ENCODE results near the gene SEMA6B.

Gene SEMA6B

DNA sequence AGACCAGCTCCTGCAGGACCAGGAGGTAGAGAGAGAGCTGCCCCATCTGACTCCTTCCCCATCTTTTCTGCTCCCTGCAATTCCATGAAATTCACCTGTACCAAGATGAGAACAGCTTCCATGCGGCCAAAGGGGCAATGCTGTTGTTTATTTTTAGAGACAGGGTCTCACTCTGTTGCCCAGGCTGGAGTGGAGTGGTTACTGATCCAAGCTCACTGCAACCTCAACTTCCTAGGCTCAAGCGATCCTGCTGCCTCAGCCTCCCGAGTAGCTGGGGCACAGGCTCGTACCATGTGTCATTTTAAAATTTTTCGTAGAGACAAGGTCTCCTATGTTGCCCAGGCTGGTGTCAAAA lies 37.6 kb downstream of the SEMA6B start:
- no peak overlapping the region for H3K4me3 ChIP-seq (ENCODE audit: low read length)
- peaks cover 14% of the 10 kb centered on the region for H3K4me1 ChIP-seq (ENCODE audit: control insufficient read depth, insufficient read depth, low read length)
- H3K27me3 ChIP-seq (ENCODE audit: control insufficient read depth, insufficient read depth, low read length): no peaks in the 10 kb centered on the region
- H3K36me3 ChIP-seq (ENCODE audit: control insufficient read depth, insufficient read depth, low read length): no peaks in the 10 kb centered on the region
- H3K9ac ChIP-seq (ENCODE audit: low read length): no peak overlapping the region
- H3K27ac ChIP-seq (ENCODE audit: low read depth, low read length): no peak overlapping the region

DNA sequence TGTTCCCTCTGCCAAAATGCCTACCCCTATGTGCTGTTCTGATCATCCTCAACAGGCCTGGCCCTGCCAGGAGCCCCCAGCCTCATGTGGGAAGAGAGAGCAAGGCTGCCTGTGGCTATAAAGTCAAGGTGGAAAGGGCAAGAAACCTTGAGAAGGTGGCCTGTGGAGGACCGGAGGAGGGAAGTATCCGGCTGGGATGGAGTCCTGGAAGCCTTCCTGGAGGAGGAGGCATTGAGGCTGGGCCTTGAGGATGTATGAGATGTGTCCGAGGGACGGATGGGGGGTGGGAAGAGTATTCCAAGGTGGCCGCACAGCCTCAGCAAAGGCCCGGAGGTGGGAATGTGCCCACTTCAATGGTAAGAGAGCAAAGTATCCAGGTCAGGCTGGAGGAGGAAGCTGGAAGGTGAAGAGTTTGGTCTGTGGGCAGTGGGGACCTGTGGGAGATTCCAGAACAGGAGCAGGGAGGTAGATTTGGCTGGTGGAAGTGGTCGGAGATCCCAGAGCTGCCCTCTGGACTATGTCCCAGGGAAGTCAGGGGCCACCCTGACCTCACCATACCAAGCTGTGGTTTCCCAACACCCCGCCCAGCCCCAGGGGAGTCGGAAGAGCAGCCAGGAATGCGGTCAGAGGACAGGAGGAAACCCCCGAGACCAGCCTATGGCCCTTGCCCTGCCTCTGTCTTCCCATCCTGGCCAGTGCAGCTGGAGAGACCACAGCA lies 38.2 kb downstream of the SEMA6B start:
- no peaks in the 10 kb centered on the region for H3K36me3 ChIP-seq (ENCODE audit: control insufficient read depth, insufficient read depth, low read length)
- no peak overlapping the region for H3K9ac ChIP-seq (ENCODE audit: low read length)
- H3K27ac ChIP-seq (ENCODE audit: low read depth, low read length): peak overlapping the region; percentile 17
- H3K4me1 ChIP-seq (ENCODE audit: control insufficient read depth, insufficient read depth, low read length): peaks cover 17% of the 10 kb centered on the region
- no peak overlapping the region for H3K4me3 ChIP-seq (ENCODE audit: low read length)
- H3K27me3 ChIP-seq (ENCODE audit: control insufficient read depth, insufficient read depth, low read length): no peaks in the 10 kb centered on the region

DNA sequence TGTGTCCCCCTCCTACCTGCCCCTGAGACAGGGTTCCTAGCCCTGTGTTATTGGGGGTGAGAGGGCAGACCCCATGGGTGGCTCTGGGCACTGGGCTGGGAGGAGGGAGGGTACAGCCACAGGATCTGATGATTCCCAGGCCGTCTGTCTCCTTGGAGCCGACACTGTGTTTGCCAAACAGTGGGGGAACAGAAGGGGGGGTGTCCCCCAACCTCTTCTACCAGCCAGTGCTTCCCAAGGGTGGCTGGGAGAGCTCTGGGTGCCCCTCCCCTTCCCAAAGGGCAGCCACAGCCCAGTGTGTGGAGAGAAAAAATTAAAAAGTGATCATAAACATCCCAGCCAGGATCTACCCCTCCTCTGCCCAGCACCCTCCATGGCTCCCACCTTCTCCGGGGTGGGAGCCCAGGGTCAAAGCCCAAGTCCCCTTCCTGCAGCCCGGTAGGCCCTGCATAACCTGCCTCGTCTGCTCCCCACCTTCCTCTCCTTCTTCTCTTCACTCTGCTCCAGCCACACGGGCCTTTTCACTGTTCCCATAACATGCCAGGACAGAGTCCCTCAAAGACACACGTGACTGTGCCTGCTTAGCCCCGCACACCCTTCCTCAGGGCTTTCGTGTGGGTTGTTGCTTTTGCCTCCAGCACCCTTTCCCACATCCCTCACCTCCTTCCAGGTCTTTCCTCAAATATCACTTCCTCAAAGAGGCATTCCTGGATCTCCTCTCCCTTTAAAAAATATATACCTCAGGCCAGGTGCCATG lies 39.8 kb downstream of the SEMA6B start:
- H3K27ac ChIP-seq (ENCODE audit: low read depth, low read length): peak overlapping the region; percentile 99
- H3K4me3 ChIP-seq (ENCODE audit: low read length): no peak overlapping the region
- no peak overlapping the region for H3K9ac ChIP-seq (ENCODE audit: low read length)
- H3K4me1 ChIP-seq (ENCODE audit: control insufficient read depth, insufficient read depth, low read length): peaks cover 17% of the 10 kb centered on the region
- no peaks in the 10 kb centered on the region for H3K36me3 ChIP-seq (ENCODE audit: control insufficient read depth, insufficient read depth, low read length)
- H3K27me3 ChIP-seq (ENCODE audit: control insufficient read depth, insufficient read depth, low read length): no peaks in the 10 kb centered on the region

DNA sequence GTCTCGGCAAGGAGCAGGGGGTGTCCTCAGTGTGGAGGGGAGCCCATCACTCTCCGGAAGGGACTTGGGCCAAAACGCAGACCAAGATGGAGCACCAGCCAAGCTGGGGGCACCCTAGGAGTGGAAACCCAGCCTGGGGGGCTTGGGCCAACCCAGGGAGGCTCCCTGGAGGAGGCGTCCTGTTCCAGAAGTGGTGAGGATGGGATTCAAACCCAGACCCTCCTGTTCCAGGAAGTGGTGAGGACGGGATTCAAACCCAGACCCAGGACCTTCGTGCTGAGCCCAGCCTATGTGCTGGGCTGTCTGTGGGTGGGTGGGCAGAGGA lies 40.4 kb downstream of the SEMA6B start:
- no peaks in the 10 kb centered on the region for H3K27me3 ChIP-seq (ENCODE audit: control insufficient read depth, insufficient read depth, low read length)
- peaks cover 17% of the 10 kb centered on the region for H3K4me1 ChIP-seq (ENCODE audit: control insufficient read depth, insufficient read depth, low read length)
- peak overlapping the region; percentile 99 for H3K27ac ChIP-seq (ENCODE audit: low read depth, low read length)
- no peaks in the 10 kb centered on the region for H3K36me3 ChIP-seq (ENCODE audit: control insufficient read depth, insufficient read depth, low read length)
- peak overlapping the region; percentile 58 for H3K4me3 ChIP-seq (ENCODE audit: low read length)
- H3K9ac ChIP-seq (ENCODE audit: low read length): peak overlapping the region; percentile 36

DNA sequence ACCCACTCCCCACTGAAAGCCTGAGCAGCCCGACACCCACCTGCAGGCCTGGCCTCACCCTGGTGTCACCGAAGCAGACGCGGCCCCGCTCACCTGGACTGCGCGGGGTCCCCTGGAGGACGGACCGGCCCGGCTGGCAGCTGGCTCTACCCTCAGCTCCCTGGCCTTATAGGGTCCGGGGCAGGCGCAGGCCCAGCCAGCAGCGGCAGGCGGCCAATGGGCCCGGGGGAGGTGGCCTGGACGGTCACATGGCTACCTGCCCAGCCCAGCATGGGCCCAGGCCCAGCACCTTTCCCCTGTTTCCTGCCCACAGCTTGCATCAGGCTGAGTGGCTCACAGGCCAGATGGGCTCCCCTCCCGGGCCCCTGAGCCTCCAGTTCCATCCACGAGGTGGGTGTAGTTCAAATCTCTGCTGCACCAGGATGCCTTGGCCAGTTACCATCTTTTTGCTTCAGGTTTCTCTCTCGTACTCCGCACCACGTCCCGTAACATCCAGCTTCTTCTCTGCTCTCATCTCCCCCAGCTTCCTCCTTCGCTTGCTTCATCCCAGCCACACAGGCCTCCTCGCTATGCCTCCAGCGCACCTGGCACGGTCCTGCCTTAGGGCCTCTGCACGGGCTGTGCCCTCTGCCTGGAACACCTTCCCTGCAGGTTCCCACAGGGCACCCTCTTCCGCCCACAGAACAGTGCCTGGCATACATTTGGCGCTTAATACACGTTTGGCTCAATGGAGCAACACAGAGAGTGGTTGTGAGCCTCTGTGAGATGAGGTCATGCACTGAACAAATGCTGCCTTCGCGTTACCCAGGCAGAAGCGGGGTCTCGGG lies 40.9 kb downstream of the SEMA6B start, which contains the start of gene PLIN4:
PLIN4 (minus strand) TSS at position 142 of the 827 bp plus-strand sequence. CDS start 214 bp downstream, outside the sequence.
- Histone ChIP-seq H3K27ac (ENCODE audit: low read depth, low read length) (peak within 1 kb of the TSS; percentile 99), H3K4me3 (ENCODE audit: low read length) (peak within 1 kb of the TSS; percentile 75), H3K36me3 (ENCODE audit: control insufficient read depth, insufficient read depth, low read length) (no peaks in the 10 kb centered on the region), H3K27me3 (ENCODE audit: control insufficient read depth, insufficient read depth, low read length) (no peaks in the 10 kb centered on the region), H3K9ac (ENCODE audit: low read length) (peak within 1 kb of the TSS; percentile 92), H3K4me1 (ENCODE audit: control insufficient read depth, insufficient read depth, low read length) (peaks cover 17% of the 10 kb centered on the region)

DNA sequence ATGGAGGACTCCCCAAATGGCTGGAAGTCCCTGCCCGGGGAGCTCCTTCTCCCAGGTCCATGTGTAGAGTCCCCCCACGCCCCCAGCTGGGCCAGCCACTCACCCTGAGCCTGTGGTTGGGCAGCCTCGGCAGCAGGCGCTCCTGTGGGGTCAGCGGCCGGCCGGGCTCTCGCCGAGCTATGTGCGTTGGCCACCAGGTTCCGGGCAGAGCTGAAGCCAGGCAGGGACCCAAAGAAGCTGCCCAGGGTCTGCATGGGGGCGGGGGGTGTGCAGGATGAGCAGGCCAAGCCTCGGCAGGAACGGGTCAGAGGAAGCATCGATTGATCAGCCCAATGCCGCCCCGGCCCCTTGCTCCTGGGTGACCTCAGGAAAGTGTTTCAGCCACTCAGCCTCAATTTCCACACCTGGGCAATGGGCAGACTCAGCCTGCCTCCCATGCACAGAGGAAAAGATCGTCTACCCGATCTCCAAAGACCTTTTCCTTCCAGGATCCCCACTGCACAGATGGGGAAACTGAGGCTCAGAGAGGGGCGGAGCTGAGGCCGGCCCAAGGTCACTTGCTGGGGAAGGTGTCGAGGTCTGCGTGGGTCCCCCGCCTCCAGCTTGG lies 41.9 kb downstream of the SEMA6B start:
- peak overlapping the region; percentile 99 for H3K27ac ChIP-seq (ENCODE audit: low read depth, low read length)
- peak overlapping the region; percentile 92 for H3K9ac ChIP-seq (ENCODE audit: low read length)
- peaks cover 17% of the 10 kb centered on the region for H3K4me1 ChIP-seq (ENCODE audit: control insufficient read depth, insufficient read depth, low read length)
- H3K4me3 ChIP-seq (ENCODE audit: low read length): peak overlapping the region; percentile 75
- H3K36me3 ChIP-seq (ENCODE audit: control insufficient read depth, insufficient read depth, low read length): peaks cover 5% of the 10 kb centered on the region
- H3K27me3 ChIP-seq (ENCODE audit: control insufficient read depth, insufficient read depth, low read length): no peaks in the 10 kb centered on the region

DNA sequence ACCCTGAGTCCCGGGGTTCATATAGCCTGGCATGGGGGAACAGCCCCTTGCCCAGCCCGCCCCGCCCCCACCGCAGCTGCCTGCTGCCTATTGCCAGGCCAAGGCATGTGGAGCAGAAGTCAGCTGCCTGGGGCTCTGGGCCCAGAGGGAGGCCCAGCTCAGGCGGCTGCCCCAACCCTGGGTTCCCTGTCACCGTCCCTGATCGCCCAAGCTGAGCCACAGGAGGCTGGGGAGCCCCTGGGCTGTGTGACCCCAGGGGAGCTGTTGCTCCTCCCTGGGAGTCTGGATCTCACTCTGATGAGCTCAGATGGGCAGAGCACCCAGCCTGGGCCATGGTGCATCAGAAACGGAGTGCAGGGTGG lies 42.6 kb downstream of the SEMA6B start:
- H3K9ac ChIP-seq (ENCODE audit: low read length): peak overlapping the region; percentile 21
- no peaks in the 10 kb centered on the region for H3K27me3 ChIP-seq (ENCODE audit: control insufficient read depth, insufficient read depth, low read length)
- peaks cover 18% of the 10 kb centered on the region for H3K4me1 ChIP-seq (ENCODE audit: control insufficient read depth, insufficient read depth, low read length)
- H3K27ac ChIP-seq (ENCODE audit: low read depth, low read length): peak overlapping the region; percentile 99
- H3K36me3 ChIP-seq (ENCODE audit: control insufficient read depth, insufficient read depth, low read length): peaks cover 5% of the 10 kb centered on the region
- H3K4me3 ChIP-seq (ENCODE audit: low read length): peak overlapping the region; percentile 75

DNA sequence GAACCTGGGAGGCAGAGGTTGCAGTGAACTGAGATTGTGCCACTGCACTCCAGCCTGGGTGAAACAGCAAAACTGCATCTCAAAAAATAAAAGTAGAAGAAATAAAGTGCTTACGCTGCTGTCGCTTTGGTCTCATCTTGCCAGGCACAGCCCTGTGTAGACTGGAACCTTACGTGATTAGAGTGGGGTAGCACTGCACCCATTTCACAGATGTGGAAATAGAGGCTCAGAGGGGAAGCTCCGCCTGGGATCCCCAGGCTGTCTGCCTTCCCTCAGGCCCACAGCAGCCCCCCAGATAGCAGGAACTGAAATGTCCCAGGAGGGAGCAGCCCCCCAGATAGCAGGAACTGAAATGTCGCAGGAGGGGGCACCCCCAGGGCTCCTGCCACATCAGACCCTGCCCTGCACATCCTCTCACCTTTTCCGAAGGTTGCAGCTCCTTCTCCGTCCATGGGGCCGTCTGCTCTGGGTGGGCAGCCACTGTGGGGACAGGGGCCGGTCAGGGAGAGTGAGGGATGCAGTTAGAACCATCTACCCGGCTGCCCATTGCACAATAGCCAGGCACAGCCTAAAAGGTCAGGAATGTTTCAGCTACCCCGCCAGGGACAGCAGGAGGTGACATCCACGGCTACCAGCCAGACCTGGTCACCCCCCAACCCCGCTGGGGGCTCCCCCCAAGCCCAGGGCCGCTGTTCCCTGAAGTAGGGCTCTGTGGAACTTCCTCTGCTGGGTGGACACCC lies 43.1 kb downstream of the SEMA6B start:
- H3K27me3 ChIP-seq (ENCODE audit: control insufficient read depth, insufficient read depth, low read length): no peaks in the 10 kb centered on the region
- no peak overlapping the region for H3K4me3 ChIP-seq (ENCODE audit: low read length)
- H3K27ac ChIP-seq (ENCODE audit: low read depth, low read length): peak overlapping the region; percentile 99
- peaks cover 21% of the 10 kb centered on the region for H3K4me1 ChIP-seq (ENCODE audit: control insufficient read depth, insufficient read depth, low read length)
- H3K36me3 ChIP-seq (ENCODE audit: control insufficient read depth, insufficient read depth, low read length): peaks cover 5% of the 10 kb centered on the region
- H3K9ac ChIP-seq (ENCODE audit: low read length): no peak overlapping the region

DNA sequence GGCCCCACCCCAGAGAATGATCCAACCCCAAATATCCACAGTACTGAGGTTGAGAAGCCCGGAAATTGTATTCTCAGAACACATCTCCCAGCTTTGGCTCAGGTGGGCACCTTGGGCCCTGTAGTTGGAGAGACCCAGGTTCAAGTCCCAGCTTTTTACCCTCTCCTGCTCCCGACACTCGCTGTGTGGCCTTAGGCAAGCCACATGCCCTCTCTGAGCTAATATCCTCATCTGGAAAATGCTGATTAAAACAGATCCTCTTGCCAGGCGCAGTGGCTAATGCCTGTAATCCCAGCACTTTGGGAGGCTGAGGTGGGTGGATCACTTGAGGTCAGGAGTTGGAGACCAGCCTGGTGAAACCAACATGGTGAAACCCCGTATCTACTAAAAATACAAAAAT lies 43.8 kb downstream of the SEMA6B start:
- no peak overlapping the region for H3K4me3 ChIP-seq (ENCODE audit: low read length)
- H3K4me1 ChIP-seq (ENCODE audit: control insufficient read depth, insufficient read depth, low read length): peaks cover 24% of the 10 kb centered on the region
- peaks cover 5% of the 10 kb centered on the region for H3K36me3 ChIP-seq (ENCODE audit: control insufficient read depth, insufficient read depth, low read length)
- H3K27me3 ChIP-seq (ENCODE audit: control insufficient read depth, insufficient read depth, low read length): no peaks in the 10 kb centered on the region
- H3K27ac ChIP-seq (ENCODE audit: low read depth, low read length): no peak overlapping the region
- no peak overlapping the region for H3K9ac ChIP-seq (ENCODE audit: low read length)

DNA sequence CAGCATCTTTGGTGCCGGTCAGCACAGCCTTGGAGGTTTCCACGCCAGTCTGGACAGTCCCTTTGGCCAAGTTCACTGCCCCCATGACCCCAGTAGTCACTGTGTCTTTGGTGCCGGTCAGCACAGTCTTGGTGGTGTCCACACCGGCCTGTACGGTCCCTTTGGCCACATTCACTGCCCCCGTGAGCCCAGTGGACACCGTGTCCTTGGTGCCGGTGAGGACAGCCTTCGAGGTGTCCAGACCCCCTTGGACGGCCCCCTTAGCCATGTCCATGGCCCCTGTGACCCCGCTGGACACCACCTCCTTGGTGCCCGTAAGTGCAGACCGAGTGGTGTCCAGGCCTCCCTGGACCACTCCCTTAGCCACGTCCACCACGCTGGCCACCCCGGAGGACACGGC lies 46.2 kb downstream of the SEMA6B start:
- H3K36me3 ChIP-seq (ENCODE audit: control insufficient read depth, insufficient read depth, low read length): peaks cover 5% of the 10 kb centered on the region
- H3K9ac ChIP-seq (ENCODE audit: low read length): no peak overlapping the region
- no peaks in the 10 kb centered on the region for H3K27me3 ChIP-seq (ENCODE audit: control insufficient read depth, insufficient read depth, low read length)
- H3K4me1 ChIP-seq (ENCODE audit: control insufficient read depth, insufficient read depth, low read length): peaks cover 10% of the 10 kb centered on the region
- H3K4me3 ChIP-seq (ENCODE audit: low read length): no peak overlapping the region
- H3K27ac ChIP-seq (ENCODE audit: low read depth, low read length): no peak overlapping the region

DNA sequence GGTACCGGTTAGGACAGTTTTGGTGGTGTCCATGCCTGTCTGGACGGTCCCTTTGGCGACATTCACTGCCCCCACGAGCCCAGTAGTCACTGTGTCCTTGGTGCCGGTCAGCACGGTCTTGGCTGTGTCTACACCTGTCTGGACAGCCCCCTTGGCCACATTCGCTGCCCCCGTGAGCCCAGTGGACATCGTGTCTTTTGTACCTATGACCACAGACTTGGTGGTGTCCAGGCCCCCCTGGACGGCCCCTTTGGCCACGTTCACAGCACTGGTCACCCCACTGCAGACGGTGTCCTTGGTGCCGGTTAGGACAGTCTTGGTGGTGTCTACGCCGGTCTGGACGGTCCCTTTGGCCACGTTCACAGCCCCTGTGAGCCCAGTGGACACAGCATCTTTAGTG lies 47.4 kb downstream of the SEMA6B start:
- Histone ChIP-seq H3K9ac (ENCODE audit: low read length) (no peak overlapping the region), H3K4me3 (ENCODE audit: low read length) (no peak overlapping the region), H3K27me3 (ENCODE audit: control insufficient read depth, insufficient read depth, low read length) (no peaks in the 10 kb centered on the region), H3K27ac (ENCODE audit: low read depth, low read length) (no peak overlapping the region), H3K36me3 (ENCODE audit: control insufficient read depth, insufficient read depth, low read length) (peaks cover 6% of the 10 kb centered on the region), H3K4me1 (ENCODE audit: control insufficient read depth, insufficient read depth, low read length) (peaks cover 10% of the 10 kb centered on the region)

Measured in rectal smooth muscle tissue (tissue), 1 donor.